Measurements from ENCODE around the gene KRTCAP3.

DNA sequence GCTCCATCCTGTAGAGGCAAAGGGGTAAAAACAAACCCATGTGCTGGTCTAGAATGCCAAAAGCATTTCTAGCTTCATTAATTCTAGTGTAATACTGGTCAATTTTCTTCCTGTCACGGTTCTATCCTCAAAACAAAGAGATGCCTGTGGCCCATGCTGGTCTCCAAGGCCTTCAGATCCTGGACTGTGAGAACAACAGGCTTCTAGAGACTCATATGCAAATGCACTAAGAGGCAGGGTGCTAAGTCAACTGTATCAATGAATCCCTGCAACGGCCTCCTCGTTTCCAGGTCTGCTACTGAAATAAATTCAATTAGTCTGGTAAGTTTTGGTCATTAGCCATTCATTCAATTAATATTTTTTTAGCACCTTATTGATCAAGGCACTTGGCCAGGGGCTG lies 43.3 kb downstream of the KRTCAP3 start:
- TF ChIP-seq, protein P1, sequence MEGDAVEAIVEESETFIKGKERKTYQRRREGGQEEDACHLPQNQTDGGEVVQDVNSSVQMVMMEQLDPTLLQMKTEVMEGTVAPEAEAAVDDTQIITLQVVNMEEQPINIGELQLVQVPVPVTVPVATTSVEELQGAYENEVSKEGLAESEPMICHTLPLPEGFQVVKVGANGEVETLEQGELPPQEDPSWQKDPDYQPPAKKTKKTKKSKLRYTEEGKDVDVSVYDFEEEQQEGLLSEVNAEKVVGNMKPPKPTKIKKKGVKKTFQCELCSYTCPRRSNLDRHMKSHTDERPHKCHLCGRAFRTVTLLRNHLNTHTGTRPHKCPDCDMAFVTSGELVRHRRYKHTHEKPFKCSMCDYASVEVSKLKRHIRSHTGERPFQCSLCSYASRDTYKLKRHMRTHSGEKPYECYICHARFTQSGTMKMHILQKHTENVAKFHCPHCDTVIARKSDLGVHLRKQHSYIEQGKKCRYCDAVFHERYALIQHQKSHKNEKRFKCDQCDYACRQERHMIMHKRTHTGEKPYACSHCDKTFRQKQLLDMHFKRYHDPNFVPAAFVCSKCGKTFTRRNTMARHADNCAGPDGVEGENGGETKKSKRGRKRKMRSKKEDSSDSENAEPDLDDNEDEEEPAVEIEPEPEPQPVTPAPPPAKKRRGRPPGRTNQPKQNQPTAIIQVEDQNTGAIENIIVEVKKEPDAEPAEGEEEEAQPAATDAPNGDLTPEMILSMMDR (IDR thresholded peaks at IDR 0.05), result no peak
- TF ChIP-seq EP300 (IDR thresholded peaks at IDR 0.05), result no peak
- no peak for TF ChIP-seq POLR2A (IDR thresholded peaks at IDR 0.05)
